ENCODE data around the gene SIM2. TPM values are rescaled to one million over a fixed set of nuclear protein-coding genes. Genes with fewer than 3 reads are reported as not detected.

The SIM2 gene
- total and polyA plus RNA-seq, 2 of the 13 experiments (the other 11 are each of a cell fraction or from before 2014, with no cell fraction given), result 0.36 to 0.53 TPM

DNA sequence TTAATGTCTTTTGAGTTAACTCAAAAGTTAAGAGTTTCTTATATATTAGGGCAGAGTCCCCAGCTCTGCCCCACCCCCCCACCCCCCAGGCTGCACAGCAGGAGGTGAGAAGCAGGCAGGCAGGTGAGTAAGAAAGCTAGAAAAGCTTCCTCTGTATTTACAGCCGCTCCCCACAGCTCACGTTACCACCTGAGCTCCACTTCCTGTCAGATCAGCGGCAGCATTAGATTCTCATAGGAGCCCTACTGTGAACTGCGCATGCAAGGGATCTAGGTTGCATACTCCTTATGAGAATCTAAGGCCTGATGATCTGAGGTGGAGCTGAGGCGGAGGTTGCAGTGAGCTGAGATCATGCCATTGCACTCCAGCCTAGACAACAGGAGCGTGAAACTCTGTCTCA is 81.9 kb downstream of the SIM2 start:
- Histone ChIP-seq H3K27ac (ENCODE audit: extremely low read length, insufficient read depth, low read length) (no peak overlapping the region), H3K79me2 (ENCODE audit: insufficient read depth, low read length) (no peaks in the 10 kb centered on the region), H2AFZ (ENCODE audit: low read length) (no peak overlapping the region), H3K9me3 (ENCODE audit: low read length) (no peaks in the 10 kb centered on the region), H3K4me2 (ENCODE audit: low read depth, low read length) (no peak overlapping the region), H3K27me3 (ENCODE audit: control insufficient read depth in 1 of 2, insufficient read depth in 2 of 2, low read length in 2 of 2) (no peaks in the 10 kb centered on the region), H4K20me1 (ENCODE audit: insufficient read depth, low read length) (no peaks in the 10 kb centered on the region), H3K4me3 (replicated peaks in 1 of 3; ENCODE audit: insufficient read depth in 1 of 3, low read depth in 2 of 3, low read length in 3 of 3) (no peak overlapping the region), H3K36me3 (replicated peaks in 1 of 2; ENCODE audit: control insufficient read depth in 1 of 2, insufficient read depth in 2 of 2, low read length in 2 of 2) (no peaks in the 10 kb centered on the region), H3K9ac (ENCODE audit: insufficient read depth, low read depth, low read length) (no peak overlapping the region), H3K4me1 (ENCODE audit: insufficient read depth, low read length) (no peaks in the 10 kb centered on the region)
- in situ Hi-C loops (cut with HindIII; ENCODE audit: extremely low pct_ligation_motif_present, low pct_unique_long_range_greater_than_20kb) (no loop called here), intact Hi-C loops (cut with micrococcal nuclease; ENCODE audit: unreplicated experiment) (no loop called here)
- POLR2A ChIA-PET, result no interaction called here
- CTCF ChIA-PET (ENCODE audit: low intra/inter-chr PET ratio, low total read pairs), result no interaction called here
- FAIRE-seq (no peak), DNase-seq (ENCODE audit: low spot score) (no peak), ATAC-seq (no peak)
- TF ChIP-seq POLR2A (IDR thresholded peaks at IDR 0.05; ENCODE audit: insufficient read depth in 1 of 2, low read depth in 2 of 2, low read length in 2 of 2) (no peak), EHMT2 (IDR thresholded peaks at IDR 0.05; ENCODE audit: borderline replicate concordance, low read depth, low read length) (no peak), LCORL (IDR thresholded peaks at IDR 0.05) (no peak), LCORL (CRISPR knock-in tag; IDR thresholded peaks at IDR 0.05) (no peak), SIN3B (IDR thresholded peaks at IDR 0.05; ENCODE audit: low read length) (no peak)
- TF ChIP-seq, protein P1, sequence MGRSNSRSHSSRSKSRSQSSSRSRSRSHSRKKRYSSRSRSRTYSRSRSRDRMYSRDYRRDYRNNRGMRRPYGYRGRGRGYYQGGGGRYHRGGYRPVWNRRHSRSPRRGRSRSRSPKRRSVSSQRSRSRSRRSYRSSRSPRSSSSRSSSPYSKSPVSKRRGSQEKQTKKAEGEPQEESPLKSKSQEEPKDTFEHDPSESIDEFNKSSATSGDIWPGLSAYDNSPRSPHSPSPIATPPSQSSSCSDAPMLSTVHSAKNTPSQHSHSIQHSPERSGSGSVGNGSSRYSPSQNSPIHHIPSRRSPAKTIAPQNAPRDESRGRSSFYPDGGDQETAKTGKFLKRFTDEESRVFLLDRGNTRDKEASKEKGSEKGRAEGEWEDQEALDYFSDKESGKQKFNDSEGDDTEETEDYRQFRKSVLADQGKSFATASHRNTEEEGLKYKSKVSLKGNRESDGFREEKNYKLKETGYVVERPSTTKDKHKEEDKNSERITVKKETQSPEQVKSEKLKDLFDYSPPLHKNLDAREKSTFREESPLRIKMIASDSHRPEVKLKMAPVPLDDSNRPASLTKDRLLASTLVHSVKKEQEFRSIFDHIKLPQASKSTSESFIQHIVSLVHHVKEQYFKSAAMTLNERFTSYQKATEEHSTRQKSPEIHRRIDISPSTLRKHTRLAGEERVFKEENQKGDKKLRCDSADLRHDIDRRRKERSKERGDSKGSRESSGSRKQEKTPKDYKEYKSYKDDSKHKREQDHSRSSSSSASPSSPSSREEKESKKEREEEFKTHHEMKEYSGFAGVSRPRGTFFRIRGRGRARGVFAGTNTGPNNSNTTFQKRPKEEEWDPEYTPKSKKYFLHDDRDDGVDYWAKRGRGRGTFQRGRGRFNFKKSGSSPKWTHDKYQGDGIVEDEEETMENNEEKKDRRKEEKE (IDR thresholded peaks at IDR 0.05), result no peak
- TF ChIP-seq, protein P2, sequence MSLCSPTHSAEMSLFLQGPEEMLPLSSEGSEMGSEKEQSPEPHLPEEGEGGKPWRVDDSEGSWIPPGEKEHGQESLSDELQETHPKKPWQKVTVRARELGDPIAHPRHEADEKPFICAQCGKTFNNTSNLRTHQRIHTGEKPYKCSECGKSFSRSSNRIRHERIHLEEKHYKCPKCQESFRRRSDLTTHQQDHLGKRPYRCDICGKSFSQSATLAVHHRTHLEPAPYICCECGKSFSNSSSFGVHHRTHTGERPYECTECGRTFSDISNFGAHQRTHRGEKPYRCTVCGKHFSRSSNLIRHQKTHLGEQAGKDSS (CRISPR knock-in tag; IDR thresholded peaks at IDR 0.05; ENCODE audit: borderline replicate concordance, low read depth), result no peak
- TF ChIP-seq, protein P3, sequence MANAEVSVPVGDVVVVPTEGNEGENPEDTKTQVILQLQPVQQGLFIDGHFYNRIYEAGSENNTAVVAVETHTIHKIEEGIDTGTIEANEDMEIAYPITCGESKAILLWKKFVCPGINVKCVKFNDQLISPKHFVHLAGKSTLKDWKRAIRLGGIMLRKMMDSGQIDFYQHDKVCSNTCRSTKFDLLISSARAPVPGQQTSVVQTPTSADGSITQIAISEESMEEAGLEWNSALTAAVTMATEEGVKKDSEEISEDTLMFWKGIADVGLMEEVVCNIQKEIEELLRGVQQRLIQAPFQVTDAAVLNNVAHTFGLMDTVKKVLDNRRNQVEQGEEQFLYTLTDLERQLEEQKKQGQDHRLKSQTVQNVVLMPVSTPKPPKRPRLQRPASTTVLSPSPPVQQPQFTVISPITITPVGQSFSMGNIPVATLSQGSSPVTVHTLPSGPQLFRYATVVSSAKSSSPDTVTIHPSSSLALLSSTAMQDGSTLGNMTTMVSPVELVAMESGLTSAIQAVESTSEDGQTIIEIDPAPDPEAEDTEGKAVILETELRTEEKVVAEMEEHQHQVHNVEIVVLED (CRISPR knock-in tag; IDR thresholded peaks at IDR 0.05; ENCODE audit: borderline replicate concordance), result no peak
- WGBS (ENCODE audit: low lambda C conversion rate), result 87% methylated on average over 6 of the region's 6 CpGs
- no TSS peak for BruUV-seq (replicated peaks)

Data from HepG2 (cell line).